ENCODE measurements around the gene HACD4. TPM values are rescaled to one million over a fixed set of nuclear protein-coding genes. Genes with fewer than 3 reads are reported as not detected.

Gene HACD4
- total RNA-seq, 1 experiment from 2014 or later, result 0.63 TPM

DNA sequence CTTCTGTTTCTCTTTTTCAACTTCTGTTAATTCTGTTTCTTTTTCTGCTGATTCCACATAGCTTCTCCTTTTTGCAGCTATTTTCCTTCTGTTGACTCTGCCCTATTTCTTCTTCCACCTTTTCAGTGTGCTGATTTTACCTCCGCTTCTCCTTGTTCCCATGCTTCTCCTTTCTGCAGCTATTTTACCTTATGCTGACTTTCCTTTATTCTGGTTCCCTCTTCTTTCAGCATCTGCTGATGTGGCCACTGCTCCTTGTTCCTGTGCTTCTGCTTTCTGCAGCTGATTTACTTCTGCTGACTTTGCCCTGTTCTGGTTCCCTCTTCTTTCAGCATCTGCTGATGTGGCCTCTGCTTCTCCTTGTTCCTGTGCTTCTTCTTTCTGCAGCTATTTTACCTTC, 58.8 kb downstream of the HACD4 start:
- no peak overlapping the region for H2BK12ac ChIP-seq (ENCODE audit: insufficient read length, low read depth, low read length)
- H3K23ac ChIP-seq (ENCODE audit: insufficient read length, low read depth, low read length), result no peak overlapping the region
- H4K91ac ChIP-seq (ENCODE audit: insufficient read length, low read depth, low read length), result no peak overlapping the region
- no peak overlapping the region for H3K56ac ChIP-seq (ENCODE audit: insufficient read length, low read depth, low read length)
- H2BK20ac ChIP-seq (ENCODE audit: low read depth, low read length, poor library complexity, severe bottlenecking), result no peak overlapping the region
- peak overlapping the region; percentile 42 for H4K5ac ChIP-seq (ENCODE audit: insufficient read length, low read depth, low read length)
- no peaks in the 10 kb centered on the region for H3K27me3 ChIP-seq (ENCODE audit: insufficient read depth, low read length)
- DNase-seq, result no peak
- Mint-ChIP-seq H3K36me3 (ENCODE audit: insufficient read depth in 1 of 3, low read depth in 3 of 3) (peaks cover 15 to 38% (median 22%) of the 10 kb centered on the region in 3 experiments), H3K27me3 (ENCODE audit: low read depth) (no peaks in the 10 kb centered on the region), H3K4me3 (no peak overlapping the region), H3K4me1 (no peaks in the 10 kb centered on the region), H3K27ac (no peak overlapping the region), H3K9me3 (peaks cover 4 to 10% of the 10 kb centered on the region in 2 experiments; a peak in 3 of 5 replicates)
- no peak overlapping the region for H2AK5ac ChIP-seq (ENCODE audit: insufficient read length, low read length)
- H3K4ac ChIP-seq (ENCODE audit: low read depth, low read length), result no peak overlapping the region
- TF ChIP-seq, protein P1, sequence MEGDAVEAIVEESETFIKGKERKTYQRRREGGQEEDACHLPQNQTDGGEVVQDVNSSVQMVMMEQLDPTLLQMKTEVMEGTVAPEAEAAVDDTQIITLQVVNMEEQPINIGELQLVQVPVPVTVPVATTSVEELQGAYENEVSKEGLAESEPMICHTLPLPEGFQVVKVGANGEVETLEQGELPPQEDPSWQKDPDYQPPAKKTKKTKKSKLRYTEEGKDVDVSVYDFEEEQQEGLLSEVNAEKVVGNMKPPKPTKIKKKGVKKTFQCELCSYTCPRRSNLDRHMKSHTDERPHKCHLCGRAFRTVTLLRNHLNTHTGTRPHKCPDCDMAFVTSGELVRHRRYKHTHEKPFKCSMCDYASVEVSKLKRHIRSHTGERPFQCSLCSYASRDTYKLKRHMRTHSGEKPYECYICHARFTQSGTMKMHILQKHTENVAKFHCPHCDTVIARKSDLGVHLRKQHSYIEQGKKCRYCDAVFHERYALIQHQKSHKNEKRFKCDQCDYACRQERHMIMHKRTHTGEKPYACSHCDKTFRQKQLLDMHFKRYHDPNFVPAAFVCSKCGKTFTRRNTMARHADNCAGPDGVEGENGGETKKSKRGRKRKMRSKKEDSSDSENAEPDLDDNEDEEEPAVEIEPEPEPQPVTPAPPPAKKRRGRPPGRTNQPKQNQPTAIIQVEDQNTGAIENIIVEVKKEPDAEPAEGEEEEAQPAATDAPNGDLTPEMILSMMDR (conservative IDR thresholded peaks at IDR 0.05), result no peak
- no peak overlapping the region for H3K4me2 ChIP-seq (ENCODE audit: insufficient read depth, insufficient read length, low read length)
- no peak overlapping the region for H3K27ac ChIP-seq (ENCODE audit: insufficient read length, low read depth, low read length)
- H4K8ac ChIP-seq (replicated peaks; ENCODE audit: insufficient read length, low read depth, low read length), result no peak overlapping the region
- no peak overlapping the region for H3T11ph ChIP-seq (ENCODE audit: low read length)
- H3K9ac ChIP-seq (ENCODE audit: extremely low read depth, insufficient read length, low read length), result no peak overlapping the region
- H3K23me2 ChIP-seq (ENCODE audit: insufficient read length, low read depth, low read length, poor library complexity, severe bottlenecking), result no peaks in the 10 kb centered on the region
- H2AFZ ChIP-seq (ENCODE audit: low read length), result no peak overlapping the region
- no peaks in the 10 kb centered on the region for H3K9me3 ChIP-seq (ENCODE audit: control insufficient read depth, low read depth, low read length)
- no peak overlapping the region for H2BK15ac ChIP-seq (ENCODE audit: low read depth, low read length)
- no peak overlapping the region for H3K14ac ChIP-seq (ENCODE audit: insufficient read depth, low read length)
- H2BK5ac ChIP-seq (ENCODE audit: insufficient read length, low read length), result no peak overlapping the region
- WGBS (ENCODE audit: extremely low coverage, insufficient read length, low lambda C conversion rate), result no CpG with 5 or more reads among the region's 1 CpG
- no peaks in the 10 kb centered on the region for H3K79me2 ChIP-seq (ENCODE audit: insufficient read depth, low read length)
- no peak overlapping the region for H3K18ac ChIP-seq (ENCODE audit: insufficient read length, low read depth, low read length)
- H4K20me1 ChIP-seq (ENCODE audit: control insufficient read depth, insufficient read depth, insufficient read length), result no peaks in the 10 kb centered on the region
- H3K79me1 ChIP-seq (ENCODE audit: insufficient read depth, low read depth, low read length, poor library complexity, severe bottlenecking), result no peaks in the 10 kb centered on the region
- no peaks in the 10 kb centered on the region for H3K4me1 ChIP-seq (ENCODE audit: insufficient read depth, low read length)
- H2BK120ac ChIP-seq (ENCODE audit: low read depth, low read length, poor library complexity, severe bottlenecking), result no peak overlapping the region

Measured in H9 (cell line).